HFF-Myc (cell line): ENCODE measurements around the gene CA10.

Experiments
- DNase-seq: peaks from one replicate; pipeline ENCODE4 v3.0.0-alpha.2; 2011; ENCODE audit warnings: low read depth; ENCODE audit errors: extremely low read depth
- H3K4me3 ChIP-seq: replicated peaks from 2 replicates; pipeline ENCODE4 v1.5.1; 2011; ENCODE audit warnings: low read depth, mild to moderate bottlenecking, control low read depth, low read length
- CTCF ChIP-seq: IDR thresholded peaks from 2 replicates; pipeline ENCODE4 v1.5.1; 2012; ENCODE audit warnings: mild to moderate bottlenecking, low read depth, low read length, control low read depth; ENCODE audit errors: missing control alignments

Gene CA10

GRCh38 chr17:51699303-51699702 is 459.2 kb downstream of the CA10 start:
- no peak for TF ChIP-seq CTCF
- no peak for DNase-seq

GRCh38 chr17:51692917-51693316 is 465.6 kb downstream of the CA10 start:
- DNase-seq = no peak
- no peak overlapping the region for H3K4me3 ChIP-seq
- no peak for TF ChIP-seq CTCF

More at GRCh38 chr17:51699303-51699702, 459.2 kb downstream of the CA10 start:
- H3K4me3 ChIP-seq = no peak overlapping the region

- DNase-seq = no peak
- H3K4me3 ChIP-seq = no peak overlapping the region
- TF ChIP-seq CTCF = no peak
Measured at GRCh38 chr17:51687887-51688286, 470.6 kb downstream of the CA10 start.

GRCh38 chr17:51685287-51685909 is 473.1 kb downstream of the CA10 start:
- DNase-seq = no peak
- H3K4me3 ChIP-seq = no peak overlapping the region
- no peak for TF ChIP-seq CTCF

- no peak for DNase-seq
- TF ChIP-seq CTCF = no peak
- no peak overlapping the region for H3K4me3 ChIP-seq
Measured at GRCh38 chr17:51684214-51684613, 474.3 kb downstream of the CA10 start.

GRCh38 chr17:51683291-51683690 is 475.2 kb downstream of the CA10 start:
- no peak for TF ChIP-seq CTCF
- DNase-seq = no peak
- no peak overlapping the region for H3K4me3 ChIP-seq

GRCh38 chr17:51682115-51682514 is 476.4 kb downstream of the CA10 start:
- no peak for DNase-seq
- no peak overlapping the region for H3K4me3 ChIP-seq
- no peak for TF ChIP-seq CTCF
